Stimulated activated CD4-positive, alpha-beta T cell treated with anti-CD3 and anti-CD28 coated beads, Interleukin-2, amount 100 ng/mL, for 4 hours (primary cell): ENCODE results near the gene PCDHA6.
"Not testable (repeated sequence)": the region's sequence is repeated elsewhere in the genome, so short reads cannot be mapped to it uniquely, and the experiment has no call there.

Experiments
- DNase-seq: peaks from one replicate; pipeline ENCODE4 v3.0.0-alpha.2; 2020; ENCODE audit warnings: low read depth

Gene PCDHA6, protein sequence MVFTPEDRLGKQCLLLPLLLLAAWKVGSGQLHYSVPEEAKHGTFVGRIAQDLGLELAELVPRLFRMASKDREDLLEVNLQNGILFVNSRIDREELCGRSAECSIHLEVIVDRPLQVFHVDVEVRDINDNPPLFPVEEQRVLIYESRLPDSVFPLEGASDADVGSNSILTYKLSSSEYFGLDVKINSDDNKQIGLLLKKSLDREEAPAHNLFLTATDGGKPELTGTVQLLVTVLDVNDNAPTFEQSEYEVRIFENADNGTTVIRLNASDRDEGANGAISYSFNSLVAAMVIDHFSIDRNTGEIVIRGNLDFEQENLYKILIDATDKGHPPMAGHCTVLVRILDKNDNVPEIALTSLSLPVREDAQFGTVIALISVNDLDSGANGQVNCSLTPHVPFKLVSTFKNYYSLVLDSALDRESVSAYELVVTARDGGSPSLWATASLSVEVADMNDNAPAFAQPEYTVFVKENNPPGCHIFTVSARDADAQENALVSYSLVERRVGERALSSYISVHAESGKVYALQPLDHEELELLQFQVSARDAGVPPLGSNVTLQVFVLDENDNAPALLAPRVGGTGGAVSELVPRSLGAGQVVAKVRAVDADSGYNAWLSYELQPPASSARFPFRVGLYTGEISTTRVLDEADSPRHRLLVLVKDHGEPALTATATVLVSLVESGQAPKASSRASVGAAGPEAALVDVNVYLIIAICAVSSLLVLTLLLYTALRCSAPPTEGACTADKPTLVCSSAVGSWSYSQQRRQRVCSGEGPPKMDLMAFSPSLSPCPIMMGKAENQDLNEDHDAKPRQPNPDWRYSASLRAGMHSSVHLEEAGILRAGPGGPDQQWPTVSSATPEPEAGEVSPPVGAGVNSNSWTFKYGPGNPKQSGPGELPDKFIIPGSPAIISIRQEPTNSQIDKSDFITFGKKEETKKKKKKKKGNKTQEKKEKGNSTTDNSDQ

DNA sequence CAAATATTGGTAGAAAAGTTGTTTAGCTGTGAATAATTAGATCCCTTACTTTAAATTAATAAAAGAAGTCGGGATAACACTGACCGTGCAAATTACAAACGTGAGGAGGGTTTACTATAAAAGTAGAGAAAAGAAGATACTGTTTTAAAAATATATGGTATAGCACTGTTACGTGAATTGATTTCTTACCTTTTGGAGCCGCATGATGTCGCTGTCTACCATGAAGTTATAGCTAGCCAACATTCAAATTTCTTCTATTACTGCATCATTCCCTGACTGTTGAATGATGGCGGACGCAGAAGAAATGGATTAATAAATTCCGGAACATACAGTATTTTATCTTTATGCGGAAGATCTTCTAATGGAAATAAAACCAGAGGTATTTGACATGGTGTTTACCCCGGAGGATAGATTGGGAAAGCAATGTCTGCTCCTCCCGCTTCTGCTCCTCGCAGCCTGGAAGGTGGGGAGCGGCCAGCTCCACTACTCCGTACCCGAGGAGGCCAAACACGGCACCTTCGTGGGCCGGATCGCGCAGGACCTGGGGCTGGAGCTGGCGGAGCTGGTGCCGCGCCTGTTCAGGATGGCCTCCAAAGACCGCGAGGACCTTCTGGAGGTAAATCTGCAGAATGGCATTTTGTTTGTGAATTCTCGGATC is at the start of gene PCDHA6:
TSS of gene PCDHA6 (plus strand) at position 257 of the 658 bp plus-strand sequence. CDS start at position 389, 132 bp downstream.
- no peak for DNase-seq

DNA sequence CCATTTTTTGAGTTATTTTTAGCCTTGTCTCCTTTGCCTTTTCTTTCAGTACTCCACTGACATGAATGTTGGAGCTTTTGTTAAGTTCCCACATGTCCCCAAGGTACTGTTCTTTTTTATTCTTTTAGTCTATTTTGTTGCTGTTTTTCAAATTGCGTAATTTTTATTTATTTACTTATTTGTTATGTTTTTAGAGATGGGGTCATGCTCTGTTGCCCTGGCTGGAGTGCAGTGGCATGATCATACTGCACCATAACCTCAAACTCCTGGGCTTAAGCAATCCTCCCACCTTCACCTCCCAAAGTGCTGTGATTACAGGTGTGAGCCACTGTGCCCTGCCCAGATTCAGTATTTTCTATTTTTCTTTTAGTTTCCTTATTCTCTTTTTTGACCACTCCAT is 47.2 kb upstream of the PCDHA6 start:
- DNase-seq = no peak

DNA sequence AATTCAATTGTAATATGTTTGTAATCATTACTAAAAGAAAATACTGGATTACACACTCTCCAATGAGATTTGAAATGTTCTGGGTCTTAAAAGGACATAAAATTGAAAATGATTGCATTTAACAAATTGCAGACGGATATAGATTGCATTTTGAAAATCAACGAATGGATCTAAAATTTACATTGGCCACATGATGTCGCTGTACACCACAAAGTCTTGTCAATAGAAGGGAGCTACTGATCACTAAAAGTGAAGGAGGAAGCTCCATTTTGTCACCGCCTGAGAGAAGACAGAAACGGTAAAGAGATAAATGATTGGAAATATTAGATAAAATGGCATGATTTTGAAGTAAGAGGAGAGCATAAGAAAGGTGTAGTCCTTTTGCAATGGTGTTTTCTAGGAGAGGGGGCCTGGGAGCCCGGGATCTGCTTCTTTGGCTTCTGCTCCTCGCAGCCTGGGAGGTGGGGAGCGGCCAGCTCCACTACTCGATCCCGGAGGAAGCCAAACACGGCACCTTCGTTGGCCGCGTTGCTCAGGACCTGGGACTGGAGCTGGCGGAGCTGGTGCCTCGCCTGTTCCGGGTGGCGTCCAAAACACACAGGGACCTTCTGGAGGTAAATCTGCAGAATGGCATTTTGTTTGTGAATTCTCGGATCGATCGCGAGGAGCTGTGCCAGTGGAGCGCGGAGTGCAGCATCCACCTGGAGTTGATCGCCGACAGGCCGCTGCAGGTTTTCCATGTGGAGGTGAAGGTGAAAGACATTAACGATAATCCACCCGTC is 41.7 kb upstream of the PCDHA6 start, which contains the start of gene PCDHA1:
TSS of gene PCDHA1 (plus strand) at position 236 of the 782 bp plus-strand sequence.
- DNase-seq = no peak

DNA sequence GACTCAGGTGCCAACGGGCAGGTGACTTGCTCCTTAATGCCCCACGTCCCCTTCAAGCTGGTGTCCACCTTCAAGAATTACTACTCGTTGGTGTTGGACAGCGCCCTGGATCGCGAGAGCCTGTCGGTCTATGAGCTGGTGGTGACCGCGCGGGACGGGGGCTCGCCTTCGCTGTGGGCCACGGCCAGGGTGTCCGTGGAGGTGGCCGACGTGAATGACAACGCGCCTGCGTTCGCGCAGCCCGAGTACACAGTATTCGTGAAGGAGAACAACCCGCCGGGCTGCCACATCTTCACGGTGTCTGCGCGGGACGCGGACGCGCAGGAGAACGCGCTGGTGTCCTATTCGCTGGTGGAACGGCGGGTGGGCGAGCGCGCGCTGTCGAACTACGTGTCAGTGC is 40.3 kb upstream of the PCDHA6 start:
- not testable (repeated sequence) for DNase-seq

DNA sequence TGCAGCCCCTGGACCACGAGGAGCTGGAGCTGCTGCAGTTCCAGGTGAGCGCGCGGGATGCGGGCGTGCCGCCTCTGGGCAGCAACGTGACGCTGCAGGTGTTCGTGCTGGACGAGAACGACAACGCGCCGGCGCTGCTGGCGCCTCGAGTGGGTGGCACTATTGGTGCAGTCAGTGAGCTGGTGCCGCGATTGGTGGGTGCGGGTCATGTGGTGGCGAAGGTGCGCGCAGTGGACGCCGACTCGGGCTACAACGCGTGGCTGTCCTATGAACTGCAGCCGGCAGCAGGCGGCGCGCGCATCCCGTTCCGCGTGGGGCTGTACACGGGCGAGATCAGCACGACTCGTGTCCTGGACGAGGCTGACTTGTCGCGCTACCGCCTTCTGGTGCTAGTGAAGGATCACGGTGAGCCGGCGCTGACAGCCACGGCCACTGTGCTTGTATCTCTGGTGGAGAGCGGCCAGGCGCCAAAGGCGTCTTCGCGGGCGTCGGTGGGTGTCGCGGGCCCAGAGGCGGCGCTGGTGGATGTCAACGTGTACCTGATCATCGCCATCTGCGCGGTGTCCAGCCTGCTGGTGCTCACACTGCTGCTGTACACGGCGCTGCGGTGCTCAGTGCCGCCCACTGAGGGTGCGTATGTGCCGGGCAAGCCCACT is 39.8 kb upstream of the PCDHA6 start:
- DNase-seq = not testable (repeated sequence)

DNA sequence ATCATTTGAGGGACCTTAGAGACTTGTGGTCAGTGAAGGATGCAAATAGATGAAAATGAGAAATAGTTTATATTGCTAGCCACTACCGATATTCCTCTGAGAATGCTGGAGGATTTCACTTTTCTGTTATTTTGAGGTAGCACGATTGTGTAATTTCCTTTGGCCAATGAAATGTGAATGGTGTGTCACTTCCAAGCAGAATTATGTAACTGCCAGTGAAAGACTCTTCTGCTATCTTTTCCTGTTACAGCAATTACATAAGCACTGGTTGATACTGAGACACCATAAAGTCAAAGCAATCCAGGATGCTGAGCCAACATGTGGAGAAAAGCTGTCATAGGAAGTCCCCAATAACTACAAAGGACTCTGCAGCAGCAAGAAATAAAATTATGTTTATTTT is 36.7 kb upstream of the PCDHA6 start:
- no peak for DNase-seq

DNA sequence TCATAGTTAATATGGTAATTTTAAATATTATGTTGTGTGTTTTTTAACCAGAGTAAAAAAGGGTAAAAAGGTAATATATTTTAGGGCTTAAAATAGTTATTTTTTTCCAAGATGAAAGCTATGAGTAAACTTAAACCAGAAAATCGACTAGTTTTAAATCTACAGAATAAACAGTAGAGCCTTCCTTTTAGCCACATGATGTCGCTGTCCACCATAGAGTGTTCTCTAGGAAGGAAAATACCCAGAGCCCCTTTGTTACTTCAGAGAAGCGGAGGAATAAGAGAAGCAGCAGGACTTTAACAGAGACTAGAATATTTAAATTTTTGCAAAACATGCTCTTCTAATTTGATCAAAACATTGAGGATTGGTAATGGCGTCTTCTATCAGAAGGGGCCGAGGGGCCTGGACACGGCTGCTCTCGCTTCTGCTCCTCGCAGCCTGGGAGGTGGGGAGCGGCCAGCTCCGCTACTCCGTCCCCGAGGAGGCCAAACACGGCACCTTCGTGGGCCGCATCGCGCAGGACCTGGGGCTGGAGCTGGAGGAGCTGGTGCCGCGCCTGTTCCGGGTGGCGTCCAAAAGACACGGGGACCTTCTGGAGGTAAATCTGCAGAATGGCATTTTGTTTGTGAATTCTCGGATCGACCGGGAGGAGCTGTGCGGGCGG is 33.0 kb upstream of the PCDHA6 start, which contains the start of gene PCDHA2:
TSS of gene PCDHA2 (plus strand) at position 258 of the 664 bp plus-strand sequence.
- no peak for DNase-seq

DNA sequence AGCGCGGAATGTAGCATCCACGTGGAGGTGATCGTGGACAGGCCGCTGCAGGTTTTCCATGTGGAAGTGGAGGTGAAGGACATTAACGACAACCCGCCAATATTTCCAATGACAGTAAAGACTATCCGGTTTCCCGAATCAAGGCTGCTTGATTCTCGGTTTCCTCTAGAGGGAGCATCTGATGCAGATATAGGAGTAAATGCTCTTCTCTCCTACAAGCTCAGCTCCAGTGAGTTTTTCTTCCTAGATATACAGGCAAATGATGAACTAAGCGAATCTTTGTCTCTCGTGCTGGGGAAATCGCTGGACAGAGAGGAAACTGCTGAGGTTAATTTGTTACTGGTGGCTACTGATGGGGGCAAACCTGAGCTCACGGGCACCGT is 32.5 kb upstream of the PCDHA6 start:
- no peak for DNase-seq

DNA sequence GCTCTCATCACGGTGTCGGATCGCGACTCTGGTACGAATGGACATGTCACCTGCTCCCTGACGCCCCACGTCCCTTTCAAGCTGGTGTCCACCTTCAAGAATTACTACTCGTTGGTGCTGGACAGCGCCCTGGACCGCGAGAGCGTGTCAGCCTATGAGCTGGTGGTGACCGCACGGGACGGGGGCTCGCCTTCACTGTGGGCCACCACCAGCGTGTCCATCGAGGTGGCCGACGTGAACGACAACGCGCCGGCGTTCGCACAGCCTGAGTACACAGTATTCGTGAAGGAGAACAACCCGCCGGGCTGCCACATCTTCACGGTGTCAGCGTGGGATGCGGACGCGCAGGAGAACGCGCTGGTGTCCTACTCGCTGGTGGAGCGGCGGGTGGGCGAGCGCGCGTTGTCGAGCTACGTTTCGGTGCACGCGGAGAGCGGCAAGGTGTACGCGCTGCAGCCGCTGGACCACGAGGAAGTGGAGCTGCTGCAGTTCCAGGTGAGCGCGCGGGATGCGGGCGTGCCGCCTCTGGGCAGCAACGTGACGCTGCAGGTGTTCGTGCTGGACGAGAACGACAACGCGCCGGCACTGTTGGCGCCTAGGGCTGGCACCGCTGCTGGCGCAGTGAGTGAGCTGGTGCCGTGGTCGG is 31.6 kb upstream of the PCDHA6 start:
- not testable (repeated sequence) for DNase-seq

DNA sequence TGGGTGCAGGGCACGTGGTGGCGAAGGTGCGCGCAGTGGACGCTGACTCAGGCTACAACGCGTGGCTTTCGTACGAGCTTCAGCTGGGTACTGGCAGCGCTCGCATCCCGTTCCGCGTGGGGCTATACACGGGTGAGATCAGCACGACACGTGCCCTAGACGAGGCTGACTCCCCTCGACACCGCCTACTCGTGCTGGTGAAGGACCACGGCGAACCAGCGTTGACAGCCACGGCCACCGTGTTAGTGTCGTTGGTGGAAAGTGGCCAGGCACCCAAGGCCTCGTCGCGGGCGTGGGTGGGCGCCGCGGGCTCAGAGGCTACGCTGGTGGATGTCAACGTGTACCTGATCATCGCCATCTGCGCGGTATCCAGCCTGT is 31.1 kb upstream of the PCDHA6 start:
- no peak for DNase-seq

DNA sequence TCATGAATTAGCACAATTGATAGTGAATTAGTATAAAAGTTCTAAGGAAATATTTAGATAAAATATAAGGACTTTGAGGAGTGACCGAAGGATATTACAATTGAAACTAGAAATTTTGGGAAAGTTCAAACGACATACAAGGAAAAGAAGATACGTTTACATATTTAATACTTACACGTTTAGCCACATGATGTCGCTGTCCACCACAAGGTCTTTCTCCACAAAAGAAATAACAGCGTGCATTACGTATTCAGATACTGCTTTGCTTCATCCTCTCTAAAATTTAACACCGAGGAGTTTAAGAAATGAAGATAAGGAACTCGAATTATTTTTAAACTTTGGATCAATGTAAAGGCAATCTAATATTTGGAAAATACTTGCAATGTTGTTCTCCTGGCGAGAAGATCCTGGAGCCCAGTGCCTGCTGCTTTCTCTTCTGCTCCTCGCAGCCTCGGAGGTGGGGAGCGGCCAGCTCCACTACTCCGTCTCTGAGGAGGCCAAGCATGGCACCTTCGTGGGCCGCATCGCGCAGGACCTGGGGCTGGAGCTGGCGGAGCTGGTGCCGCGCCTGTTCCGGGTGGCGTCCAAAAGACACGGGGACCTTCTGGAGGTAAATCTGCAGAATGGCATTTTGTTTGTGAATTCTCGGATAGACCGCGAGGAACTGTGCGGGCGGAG is 26.8 kb upstream of the PCDHA6 start, which contains the start of gene PCDHA3:
TSS of gene PCDHA3 (plus strand) at position 242 of the 678 bp plus-strand sequence.
- DNase-seq = no peak

DNA sequence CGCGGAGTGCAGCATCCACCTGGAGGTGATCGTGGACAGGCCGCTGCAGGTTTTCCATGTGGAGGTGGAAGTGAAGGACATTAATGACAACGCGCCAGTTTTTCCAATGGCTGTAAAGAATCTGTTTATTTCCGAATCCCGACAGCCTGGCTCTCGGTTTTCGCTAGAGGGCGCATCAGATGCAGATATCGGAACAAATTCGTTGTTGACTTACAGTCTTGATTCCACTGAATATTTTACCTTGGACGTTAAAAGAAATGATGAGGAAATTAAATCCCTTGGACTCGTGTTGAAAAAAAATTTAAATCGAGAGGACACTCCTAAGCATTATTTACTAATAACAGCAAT is 26.3 kb upstream of the PCDHA6 start:
- DNase-seq = no peak

DNA sequence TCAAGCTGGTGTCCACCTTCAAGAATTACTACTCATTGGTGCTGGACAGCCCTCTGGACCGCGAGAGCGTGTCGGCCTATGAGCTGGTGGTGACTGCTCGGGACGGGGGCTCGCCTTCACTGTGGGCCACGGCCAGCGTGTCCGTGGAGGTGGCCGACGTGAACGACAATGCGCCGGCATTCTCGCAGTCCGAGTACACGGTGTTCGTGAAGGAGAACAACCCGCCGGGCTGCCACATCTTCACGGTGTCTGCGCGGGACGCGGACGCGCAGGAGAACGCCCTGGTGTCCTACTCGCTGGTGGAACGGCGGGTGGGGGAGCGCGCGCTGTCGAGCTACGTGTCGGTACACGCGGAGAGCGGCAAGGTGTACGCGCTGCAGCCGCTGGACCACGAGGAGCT is 25.4 kb upstream of the PCDHA6 start:
- DNase-seq = not testable (repeated sequence)

DNA sequence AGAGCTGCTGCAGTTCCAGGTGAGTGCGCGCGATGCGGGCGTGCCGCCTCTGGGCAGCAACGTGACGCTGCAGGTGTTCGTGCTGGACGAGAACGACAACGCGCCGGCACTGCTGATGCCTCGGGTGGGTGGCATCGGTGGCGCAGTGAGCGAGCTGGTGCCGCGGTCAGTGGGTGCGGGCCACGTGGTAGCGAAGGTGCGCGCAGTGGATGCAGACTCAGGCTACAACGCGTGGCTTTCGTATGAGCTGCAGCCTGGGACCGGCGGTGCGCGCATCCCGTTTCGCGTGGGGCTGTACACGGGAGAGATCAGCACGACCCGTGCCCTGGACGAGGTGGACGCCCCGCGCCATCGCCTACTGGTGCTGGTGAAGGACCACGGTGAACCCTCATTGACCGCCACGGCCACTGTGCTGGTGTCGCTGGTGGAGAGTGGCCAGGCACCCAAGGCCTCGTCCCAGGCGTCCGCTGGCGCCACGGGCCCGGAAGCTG is 24.9 kb upstream of the PCDHA6 start:
- no peak for DNase-seq

DNA sequence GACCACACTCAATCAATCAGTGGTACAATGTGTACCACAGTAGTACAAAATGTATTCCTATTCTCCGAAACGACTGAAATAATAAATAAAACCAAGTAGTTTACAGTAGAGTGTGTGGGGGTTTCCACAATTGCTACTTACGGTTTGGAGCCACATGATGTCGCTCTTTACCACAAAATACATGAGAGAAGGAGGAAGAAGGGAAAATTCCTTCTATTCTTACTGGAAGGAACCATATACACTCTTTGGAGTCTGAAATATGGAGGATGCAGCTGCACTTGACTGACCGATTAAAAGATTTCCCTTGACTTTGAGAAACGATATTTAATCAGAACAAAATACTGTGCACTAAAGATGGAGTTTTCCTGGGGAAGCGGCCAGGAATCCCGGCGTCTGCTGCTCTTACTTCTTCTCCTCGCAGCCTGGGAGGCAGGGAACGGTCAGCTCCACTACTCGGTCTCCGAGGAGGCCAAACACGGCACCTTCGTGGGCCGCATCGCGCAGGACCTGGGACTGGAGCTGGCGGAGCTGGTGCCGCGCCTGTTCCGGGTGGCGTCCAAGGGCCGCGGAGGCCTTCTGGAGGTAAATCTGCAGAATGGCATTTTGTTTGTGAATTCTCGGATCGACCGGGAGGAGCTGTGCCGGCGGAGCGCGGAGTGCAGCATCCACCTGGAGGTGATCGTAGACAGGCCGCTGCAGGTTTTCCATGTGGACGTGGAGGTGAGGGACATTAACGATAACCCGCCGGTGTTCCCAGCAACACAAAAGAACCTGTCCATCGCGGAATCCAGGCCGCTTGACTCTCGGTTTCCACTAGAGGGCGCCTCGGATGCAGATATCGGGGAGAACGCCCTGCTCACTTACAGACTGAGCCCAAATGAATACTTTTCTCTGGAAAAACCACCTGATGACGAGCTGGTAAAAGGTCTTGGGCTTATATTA is 20.7 kb upstream of the PCDHA6 start, which contains the start of gene PCDHA4:
TSS of gene PCDHA4 (plus strand) at position 235 of the 942 bp plus-strand sequence.
- DNase-seq = no peak

DNA sequence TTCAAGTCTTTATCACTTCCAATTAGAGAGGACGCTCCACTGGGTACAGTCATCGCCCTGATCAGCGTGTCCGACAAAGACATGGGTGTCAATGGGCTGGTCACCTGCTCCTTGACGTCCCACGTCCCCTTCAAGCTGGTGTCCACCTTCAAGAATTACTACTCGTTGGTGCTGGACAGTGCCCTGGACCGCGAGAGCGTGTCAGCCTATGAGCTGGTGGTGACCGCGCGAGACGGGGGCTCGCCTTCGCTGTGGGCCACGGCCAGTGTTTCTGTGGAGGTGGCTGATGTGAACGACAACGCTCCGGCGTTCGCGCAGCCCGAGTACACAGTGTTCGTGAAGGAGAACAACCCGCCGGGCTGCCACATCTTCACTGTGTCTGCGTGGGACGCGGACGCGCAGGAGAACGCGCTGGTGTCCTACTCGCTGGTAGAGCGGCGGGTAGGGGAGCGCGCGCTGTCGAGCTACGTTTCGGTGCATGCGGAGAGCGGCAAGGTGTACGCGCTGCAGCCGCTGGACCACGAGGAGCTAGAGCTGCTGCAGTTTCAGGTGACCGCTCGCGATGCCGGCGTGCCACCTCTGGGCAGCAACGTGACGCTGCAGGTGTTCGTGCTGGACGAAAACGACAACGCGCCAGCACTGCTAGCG is 19.4 kb upstream of the PCDHA6 start:
- not testable (repeated sequence) for DNase-seq

DNA sequence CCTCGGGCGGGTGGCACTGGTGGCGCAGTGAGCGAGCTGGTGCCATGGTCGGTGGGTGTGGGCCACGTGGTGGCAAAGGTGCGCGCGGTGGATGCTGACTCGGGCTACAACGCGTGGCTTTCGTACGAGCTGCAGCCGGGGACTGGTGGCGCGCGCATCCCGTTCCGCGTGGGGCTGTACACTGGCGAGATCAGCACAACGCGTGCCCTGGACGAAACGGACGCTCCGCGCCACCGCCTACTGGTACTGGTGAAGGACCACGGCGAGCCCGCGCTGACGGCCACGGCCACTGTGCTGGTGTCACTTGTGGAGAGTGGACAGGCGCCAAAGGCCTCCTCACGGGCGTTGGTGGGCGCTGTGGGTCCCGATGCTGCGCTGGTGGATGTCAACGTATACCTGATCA is 18.9 kb upstream of the PCDHA6 start:
- no peak for DNase-seq
